H1 (cell line): ENCODE measurements around the gene NXNL2. TPM values are rescaled to one million over a fixed set of nuclear protein-coding genes. Genes with fewer than 3 reads are reported as not detected.

Experiments used
- ATF3 ChIP-seq: IDR thresholded peaks from 2 replicates; pipeline ENCODE4 v1.6.1; 2011; ENCODE audit warnings: low read depth, mild to moderate bottlenecking, low read length; ENCODE audit not compliant: insufficient read depth
- BACH1 ChIP-seq: IDR thresholded peaks from 2 replicates; pipeline ENCODE4 v1.6.1; 2012; ENCODE audit warnings: low read length, improper control_type of control experiment
- CEBPB ChIP-seq: IDR thresholded peaks from 2 replicates; pipeline ENCODE4 v1.6.1; 2012; ENCODE audit warnings: low read depth, low read length
- CTCF ChIP-seq, 3 experiments: IDR thresholded peaks; 1 replicate in 2 of 3; 2 replicates in 1 of 3; pipeline versions ENCODE4 v1.5.1 to v1.6.1; 2011; ENCODE audit warnings: low read length in 3 of 3, mild to moderate bottlenecking in 3 of 3, inconsistent platforms in 2 of 3, low read depth in 1 of 3, moderate library complexity in 1 of 3; ENCODE audit not compliant: insufficient read depth in 1 of 3; ENCODE audit errors: control extremely low read depth in 1 of 3
- HDAC2 ChIP-seq, 2 experiments: fragments of 300-600 bp in 1 of 2; sonication (generic) in 1 of 2; IDR thresholded peaks; 2 replicates each; pipeline ENCODE4 v1.6.1; 2011 to 2012; ENCODE audit warnings: low read depth in 2 of 2, low read length in 2 of 2, mild to moderate bottlenecking in 2 of 2, moderate library complexity in 2 of 2, borderline replicate concordance in 1 of 2, inconsistent platforms in 1 of 2
- HDAC6 ChIP-seq: IDR thresholded peaks from one replicate; pipeline ENCODE4 v1.7.1; 2012; ENCODE audit warnings: low read depth, mild to moderate bottlenecking, inconsistent platforms, low read length, moderate library complexity
- PHF8 ChIP-seq: fragments of 200-600 bp; sonication (generic); conservative IDR thresholded peaks from 2 replicates; pipeline ENCODE4 v1.7.1; 2012; ENCODE audit warnings: low read depth, mild to moderate bottlenecking, inconsistent platforms, low read length, moderate library complexity
- SAP30 ChIP-seq: fragments of 300-600 bp; sonication (generic); IDR thresholded peaks from 2 replicates; pipeline ENCODE4 v1.7.1; 2012; ENCODE audit warnings: low read length, moderate library complexity, mild to moderate bottlenecking, inconsistent platforms; ENCODE audit not compliant: insufficient read depth, insufficient replicate concordance
- TBP ChIP-seq: IDR thresholded peaks from 2 replicates; pipeline ENCODE4 v1.6.1; 2011; ENCODE audit warnings: low read depth, low read length, improper control_type of control experiment
- polyA plus RNA-seq, 7 experiments: library from polyadenylated mRNA; depleted of rRNA in 3 of 7; stranded (reverse) in 5 of 7; unstranded in 2 of 7; fragments of >200 nt in 5 of 7; fragments of 200-250 nt in 2 of 7; gene quantifications; 1 replicate in 5 of 7; 2 replicates in 1 of 7; 4 replicates in 1 of 7; pipeline versions ENCODE4 v1.2.1 to v1.2.3, GENCODE V29; 2011 to 2013; ENCODE audit warnings: missing spikeins in 2 of 7, mixed read lengths in 2 of 7
- total RNA-seq: library from RNA; stranded (reverse); fragmentation: NEBNext Ultra II Directional; extraction: Animal tissue kit (Norgen Biotek cat#: 25700); gene quantifications from 2 replicates; pipeline ENCODE4 v1.2.1, GENCODE V29; 2021

The NXNL2 gene
- total and polyA plus RNA-seq, 2 of the 8 experiments (the other 6 are each of a cell fraction or from before 2014, with no cell fraction given), result 1.9 to 2.6 TPM

DNA sequence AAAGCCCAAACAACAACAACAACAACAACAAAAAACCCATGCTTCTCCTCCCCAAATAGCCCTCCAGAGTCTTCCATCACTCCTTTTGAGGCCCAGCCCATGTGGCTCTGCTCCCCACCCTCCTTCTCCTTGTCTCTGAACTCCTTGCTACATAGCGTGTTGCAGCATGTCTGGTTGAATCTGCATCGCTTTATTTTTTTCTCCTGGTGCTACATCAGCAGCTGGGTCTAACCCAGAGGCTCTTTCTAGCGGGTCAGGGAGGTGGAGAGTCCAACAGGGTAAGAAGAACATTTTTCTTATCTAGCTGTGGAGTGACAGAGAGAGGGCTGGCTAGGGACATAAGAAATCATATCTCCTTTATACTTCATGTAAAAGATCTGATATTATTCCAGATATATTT, 18.4 kb downstream of the NXNL2 start (continued):
- no peak for TF ChIP-seq HDAC2 (IDR thresholded peaks at IDR 0.05; ENCODE audit: borderline replicate concordance in 1 of 2, low read depth in 2 of 2, low read length in 2 of 2)
- no peak for TF ChIP-seq CEBPB
- TF ChIP-seq ATF3, result no peak
- TF ChIP-seq SAP30, result no peak
- no peak for TF ChIP-seq PHF8
- no peak for TF ChIP-seq HDAC6
- TF ChIP-seq TBP, result no peak
- TF ChIP-seq BACH1, result no peak
- TF ChIP-seq CTCF (IDR thresholded peaks at IDR 0.05; ENCODE audit: control extremely low read depth in 1 of 3, insufficient read depth in 1 of 3, low read depth in 1 of 3, low read length in 3 of 3), result no peak
- TF ChIP-seq, all 59 proteins: peak for 0
